Measurements from ENCODE around the gene CNDP1.
A peak's percentile ranks its signal among the peaks of the same experiment; 100 is the strongest.

The CNDP1 gene

DNA sequence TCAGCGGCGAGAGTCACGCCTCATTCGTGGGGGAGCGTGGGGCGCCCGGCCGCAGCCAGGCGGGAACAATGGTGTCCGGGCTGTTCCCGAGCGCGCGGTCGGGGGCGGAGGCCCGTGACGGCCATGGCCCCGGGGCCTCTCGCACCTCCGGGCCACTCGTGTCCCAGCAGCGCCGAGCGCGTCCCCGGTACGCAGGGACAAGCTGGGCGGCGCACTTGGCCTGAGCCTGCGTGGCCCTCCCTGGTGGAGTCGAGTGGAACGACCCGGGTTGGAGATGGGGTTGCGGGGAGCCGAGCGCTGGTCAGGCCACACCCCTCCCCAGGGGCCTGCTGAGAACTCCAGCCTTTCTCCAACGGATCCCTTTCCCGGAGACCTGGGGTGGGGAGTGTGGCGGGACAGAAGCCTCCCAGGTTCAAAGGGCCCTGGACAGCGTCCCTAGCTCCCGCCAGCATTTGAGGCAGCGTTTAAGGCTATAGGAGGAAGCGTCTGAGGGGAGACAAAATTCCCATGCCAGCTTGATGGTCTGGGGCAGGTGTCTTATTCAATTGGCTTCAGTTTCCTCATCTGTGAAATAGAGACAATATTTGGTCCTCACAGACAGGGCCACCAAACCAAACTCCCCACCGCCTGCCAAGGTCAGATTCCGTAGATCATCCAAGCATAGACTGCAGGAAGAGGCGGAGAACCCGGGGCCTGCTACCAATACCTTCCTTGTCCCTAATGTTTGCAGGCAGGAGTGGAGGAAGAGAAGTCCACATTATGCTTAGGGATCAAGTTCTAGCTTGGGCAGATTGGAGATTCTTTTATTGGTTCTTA lies 37.6 kb upstream of the CNDP1 start:
- TF ChIP-seq TCF12 (IDR thresholded peaks at IDR 0.05; ENCODE audit: low read depth) (no peak; the same call in 1 of the 2 replicates), EP300 (IDR thresholded peaks at IDR 0.05; ENCODE audit: borderline replicate concordance) (no peak), NFIC (IDR thresholded peaks at IDR 0.05) (no peak), REST (IDR thresholded peaks at IDR 0.05; ENCODE audit: low read depth) (no peak), CREB1 (IDR thresholded peaks at IDR 0.05; ENCODE audit: low read depth) (no peak), TAF1 (IDR thresholded peaks at IDR 0.05; ENCODE audit: low read depth) (peak; percentile 17; the same call in 1 of the 2 replicates), USF1 (IDR thresholded peaks at IDR 0.05) (no peak), ZBTB7A (IDR thresholded peaks at IDR 0.05; ENCODE audit: low read depth) (peak; percentile 25; the same call in 1 of the 2 replicates), CEBPB (IDR thresholded peaks at IDR 0.05) (no peak), FOXM1 (IDR thresholded peaks at IDR 0.05; ENCODE audit: borderline replicate concordance, low read depth) (no peak), YY1 (IDR thresholded peaks at IDR 0.05; ENCODE audit: low read depth) (peak; percentile 78; the same call in 1 of the 2 replicates), RAD21 (IDR thresholded peaks at IDR 0.05; ENCODE audit: low read depth) (no peak), TEAD4 (IDR thresholded peaks at IDR 0.05) (peak; percentile 49; the same call in 1 of the 2 replicates), EGR1 (IDR thresholded peaks at IDR 0.05) (no peak), MAX (IDR thresholded peaks at IDR 0.05) (0 out of 2 replicates have a peak, but pooled peaks have one; percentile 1)

DNA sequence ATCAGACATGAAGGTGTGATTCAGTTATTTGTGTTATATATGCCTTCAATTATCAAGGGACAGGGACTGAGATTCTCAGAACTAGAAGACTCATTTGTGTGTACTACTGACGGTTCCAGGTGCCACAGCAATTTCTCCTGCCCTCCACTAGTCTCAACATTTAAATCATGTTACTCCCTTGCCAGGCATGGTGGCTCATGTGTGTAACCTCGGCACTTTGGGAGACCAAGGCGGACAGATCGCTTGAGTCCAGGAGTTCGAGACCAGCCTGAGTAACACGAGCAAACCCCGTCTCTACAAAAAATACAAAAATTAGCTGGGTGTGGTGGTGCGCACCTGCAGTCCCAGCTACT lies 37.0 kb upstream of the CNDP1 start:
- TF ChIP-seq YY1 (IDR thresholded peaks at IDR 0.05; ENCODE audit: low read depth) (no peak), TEAD4 (IDR thresholded peaks at IDR 0.05) (no peak)

DNA sequence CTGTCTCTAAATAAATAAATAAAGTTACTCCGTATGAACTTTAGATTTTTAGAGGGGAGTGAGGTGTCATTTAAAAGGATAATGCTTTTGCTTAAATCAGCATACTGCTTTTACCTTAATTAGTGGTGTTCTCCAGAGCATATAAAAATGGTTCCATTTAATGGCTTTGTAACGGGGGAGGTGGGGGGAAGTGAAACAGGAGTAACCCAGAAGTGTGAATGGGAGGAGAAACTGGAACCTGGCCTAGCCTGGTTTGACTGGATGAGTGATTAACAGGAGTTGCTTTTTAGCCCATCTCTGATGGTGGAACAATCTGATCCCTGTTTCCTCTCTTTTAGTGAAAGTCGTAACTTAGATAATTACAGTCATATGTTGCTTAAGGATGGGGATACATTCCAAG lies 36.5 kb upstream of the CNDP1 start:
- TF ChIP-seq TCF12 (IDR thresholded peaks at IDR 0.05; ENCODE audit: low read depth) (no peak), TEAD4 (IDR thresholded peaks at IDR 0.05) (no peak)

- TF ChIP-seq TAF1 (IDR thresholded peaks at IDR 0.05; ENCODE audit: low read depth) (no peak), EGR1 (IDR thresholded peaks at IDR 0.05) (no peak), NFIC (IDR thresholded peaks at IDR 0.05) (no peak), YY1 (IDR thresholded peaks at IDR 0.05; ENCODE audit: low read depth) (no peak), TEAD4 (IDR thresholded peaks at IDR 0.05) (no peak), TCF12 (IDR thresholded peaks at IDR 0.05; ENCODE audit: low read depth) (no peak), USF1 (IDR thresholded peaks at IDR 0.05) (no peak)
Observed at GRCh38 chr18:74498712-74499627, 35.3 kb upstream of the CNDP1 start.

DNA sequence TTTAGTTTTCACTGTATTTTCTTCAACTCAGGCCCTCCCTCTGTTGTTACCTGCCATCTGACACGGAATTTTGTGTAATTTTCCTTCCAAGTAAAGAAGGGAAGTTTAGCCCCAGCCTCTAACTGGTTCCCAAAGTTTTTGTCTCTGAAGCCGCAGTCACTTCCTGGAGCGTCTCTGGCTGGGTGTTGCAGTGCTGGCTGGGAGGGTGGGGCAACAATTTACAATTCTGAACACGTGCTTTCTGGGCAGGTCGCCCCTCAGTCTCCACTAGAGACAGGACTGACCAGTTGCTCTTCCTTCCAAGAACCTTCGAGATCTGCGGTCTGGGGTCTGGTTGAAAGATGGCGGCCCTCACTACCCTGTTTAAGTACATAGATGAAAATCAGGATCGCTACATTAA lies 34.7 kb upstream of the CNDP1 start:
- peak; percentile 82 for TF ChIP-seq USF1 (IDR thresholded peaks at IDR 0.05)
- 0 out of 2 replicates have a peak, but pooled peaks have one; percentile 38 for TF ChIP-seq NFIC (IDR thresholded peaks at IDR 0.05)
- no peak for TF ChIP-seq FOXM1 (IDR thresholded peaks at IDR 0.05; ENCODE audit: borderline replicate concordance, low read depth)
- TF ChIP-seq REST (IDR thresholded peaks at IDR 0.05; ENCODE audit: low read depth) = no peak
- no peak for TF ChIP-seq ZBTB7A (IDR thresholded peaks at IDR 0.05; ENCODE audit: low read depth)
- TF ChIP-seq YY1 (IDR thresholded peaks at IDR 0.05; ENCODE audit: low read depth) = no peak
- no peak for TF ChIP-seq EGR1 (IDR thresholded peaks at IDR 0.05)
- TF ChIP-seq CEBPB (IDR thresholded peaks at IDR 0.05) = no peak
- TF ChIP-seq CREB1 (IDR thresholded peaks at IDR 0.05; ENCODE audit: low read depth) = no peak
- TF ChIP-seq TCF12 (IDR thresholded peaks at IDR 0.05; ENCODE audit: low read depth) = no peak
- TF ChIP-seq MAX (IDR thresholded peaks at IDR 0.05) = peak; percentile 93
- TF ChIP-seq TEAD4 (IDR thresholded peaks at IDR 0.05) = 0 out of 2 replicates have a peak, but pooled peaks have one; percentile 5
- TF ChIP-seq EP300 (IDR thresholded peaks at IDR 0.05; ENCODE audit: borderline replicate concordance) = no peak
- no peak for TF ChIP-seq TAF1 (IDR thresholded peaks at IDR 0.05; ENCODE audit: low read depth)
- no peak for TF ChIP-seq RAD21 (IDR thresholded peaks at IDR 0.05; ENCODE audit: low read depth)

Measured in Ishikawa (cell line).